Heart left ventricle (tissue), 13 donors: Measurements from ENCODE around the gene PCNA.

Source experiments
- CTCF ChIP-seq, 12 donors: fragments of 200-600 bp; sonication (generic) in 4 of 12; IDR thresholded peaks; one replicate each; pipeline versions ENCODE4 v1.5.0 to v1.8.0; 2018 to 2022; ENCODE audit warnings: antibody characterized with exemption in 12 of 12, mild to moderate bottlenecking in 5 of 12
- POLR2A ChIP-seq, 2 donors: fragments of 450-650 bp; IDR thresholded peaks; one replicate each; pipeline ENCODE4 v1.6.1; 2017; ENCODE audit warnings: antibody characterized with exemption in 2 of 2, mild to moderate bottlenecking in 2 of 2, moderate library complexity in 2 of 2
- donor health status: ischemic (EF 13 %, LVEDD 7.1; RV severe dilation, severe dysfunction).
- donor health status: DM: no; HTN: yes; CAD: no.
- donor health status: DM: no; HTN: no; CAD: no.
- donor health status: ischemic (EF 25% LVEDD 6.9; RV normal size, moderate dysfunction).
- donor health status: ischemic (EF 25% LVEDD 5.7; RV mildly dilated, moderate dysfunction).
- donor health status: ischemic (EF 35%, LVEDD 5.7; RV mildly dilated, moderate dysfunction).
- donor health status: nonischemic (EF 11% LVEDD 7.7; RV severe dilation, severe dysfunction).
- donor health status: DM: yes; HTN: yes; CAD: no.
- donor health status: PGD.
- donor health status: ischemic (EF 29% LVEDD 5.4; RV normal size, mild dysfunction).
- donor health status: nonischemic (EF 23%, LVEDD 6.1; RV moderate dilation, normal function).

- TF ChIP-seq POLR2A (IDR thresholded peaks at IDR 0.05): no peak
- no peak for TF ChIP-seq CTCF (IDR thresholded peaks at IDR 0.05)
Measured at GRCh38 chr20:5096463-5096862, 23.3 kb downstream of the PCNA start.
